ENCODE measurements around the gene TMC5. TPM values are rescaled to one million over a fixed set of nuclear protein-coding genes. Genes with fewer than 3 reads are reported as not detected.
"Not testable (repeated sequence)": the region's sequence is repeated elsewhere in the genome, so short reads cannot be mapped to it uniquely, and the experiment has no call there.

TMC5 gene
- polyA plus RNA-seq, 3 donors = 0.26 to 0.81 (median 0.36) TPM

DNA sequence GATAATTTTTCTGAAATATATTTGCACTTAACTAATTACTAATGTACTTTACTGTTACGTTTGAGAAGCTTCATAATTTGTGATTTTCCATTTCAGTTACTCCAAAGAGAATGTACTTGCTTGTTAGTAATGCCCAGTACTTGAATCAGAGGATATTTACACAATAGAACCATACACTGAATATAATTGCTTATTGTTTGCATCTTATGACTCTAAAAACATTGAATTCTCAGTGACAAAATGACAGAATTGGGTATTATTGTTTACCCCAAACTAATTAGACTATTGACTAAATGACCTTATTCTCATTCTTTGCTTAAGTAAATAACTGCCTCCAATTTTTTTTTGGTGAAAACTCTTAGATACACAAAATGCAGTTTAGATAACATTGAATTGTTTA, 114.9 kb downstream of the TMC5 start:
- DNase-seq = no peak

DNA sequence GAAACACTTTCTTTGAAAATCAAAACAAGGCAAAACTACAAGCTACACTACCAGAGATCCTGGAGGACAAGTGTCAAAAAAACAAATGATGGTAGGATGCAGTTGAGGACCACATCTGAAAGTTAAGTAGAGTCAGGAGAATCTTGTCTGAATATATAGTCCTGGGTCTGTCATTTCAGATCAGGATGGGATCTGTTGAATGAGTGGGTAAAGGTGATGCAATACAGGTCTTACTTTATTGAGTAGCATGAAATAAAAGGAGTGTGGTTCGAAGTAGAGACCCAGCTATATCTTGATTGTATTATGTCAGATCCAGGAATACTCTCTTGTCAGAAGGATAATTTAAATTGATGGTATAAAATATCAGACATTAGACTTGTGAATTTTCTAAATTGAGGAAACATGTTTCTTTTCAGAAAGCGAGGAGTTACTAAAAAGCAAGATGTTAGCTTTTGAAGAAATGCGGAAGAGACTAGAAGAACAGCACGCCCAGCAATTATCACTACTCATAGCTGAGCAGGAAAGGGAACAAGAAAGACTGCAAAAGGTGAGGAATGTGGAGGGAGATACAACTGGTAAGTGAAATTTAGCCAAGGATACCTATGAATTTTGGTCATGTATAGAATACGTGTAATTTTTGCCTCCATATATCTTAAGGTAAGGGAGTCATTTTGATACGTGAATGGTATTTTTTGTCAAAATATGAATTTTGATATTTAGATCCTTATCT, 122.7 kb downstream of the TMC5 start:
- no peak for DNase-seq

DNA sequence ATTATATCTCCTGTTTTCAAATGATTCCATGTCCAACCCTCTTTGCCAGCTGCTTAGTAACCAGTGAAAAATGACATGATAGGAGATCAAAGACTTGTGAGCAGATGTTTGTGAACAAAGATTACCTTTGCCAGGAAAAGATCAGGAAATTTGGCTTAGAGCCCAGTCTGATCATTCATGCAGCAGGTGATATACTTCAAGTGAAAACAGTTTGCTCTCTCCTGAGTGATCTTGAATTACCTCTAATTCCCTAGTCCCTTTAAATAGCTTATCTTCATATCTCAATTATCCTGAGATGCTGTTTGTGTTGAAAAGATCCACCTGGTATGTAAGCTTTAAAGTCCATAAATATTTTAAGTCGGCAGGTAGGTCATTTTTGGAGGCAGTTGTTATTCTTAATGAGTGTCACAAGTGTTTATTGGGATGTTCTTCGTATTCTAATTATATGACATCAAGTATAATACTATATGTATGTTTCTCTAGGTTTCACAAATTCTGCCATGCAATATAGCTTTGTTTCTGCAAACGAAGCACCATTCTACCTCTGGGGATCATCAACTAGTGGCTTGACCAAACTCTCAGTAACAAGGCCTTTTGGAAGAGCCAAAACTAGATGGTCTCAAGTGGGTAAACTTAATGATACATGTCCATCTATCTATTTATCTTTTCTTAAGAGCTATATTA, 124.6 kb downstream of the TMC5 start:
- no peak for DNase-seq

- DNase-seq = not testable (repeated sequence)
Measured at GRCh38 chr16:19543278-19543996, 125.8 kb downstream of the TMC5 start.

- no peak for DNase-seq
Measured at GRCh38 chr16:19548144-19548543, 130.5 kb downstream of the TMC5 start.

Other genes starting within 250 kb of the TMC5 start
- 10 to 100 TPM; 10.2 to 13.6 (median 11.2) TPM for gene SYT17, start 249.6 kb upstream of the TMC5 start, polyA plus RNA-seq (ENCODE audit: insufficient read length in 3 of 3)
- gene CLEC19A, start 132.2 kb upstream of the TMC5 start, polyA plus RNA-seq (ENCODE audit: insufficient read length in 3 of 3) = under 1 TPM in 2 of 3 donors, not detected in 1; 0.06 to 0.09 TPM
- 10 to 100 TPM; 60.0 to 67.8 (median 62.7) TPM for gene GDE1, start 104.2 kb downstream of the TMC5 start, polyA plus RNA-seq (ENCODE audit: insufficient read length in 3 of 3)
- 10 to 100 TPM; 21.6 to 39.0 (median 37.1) TPM for gene CCP110, start 106.1 kb downstream of the TMC5 start, polyA plus RNA-seq (ENCODE audit: insufficient read length in 3 of 3)
- 10 to 100 TPM; 59.3 to 67.5 (median 60.1) TPM for gene VPS35L, start 137.8 kb downstream of the TMC5 start, polyA plus RNA-seq (ENCODE audit: insufficient read length in 3 of 3)